ENCODE results near the gene LRCH1. TPM values are rescaled to one million over a fixed set of nuclear protein-coding genes. Genes with fewer than 3 reads are reported as not detected.

Gene LRCH1
- total and polyA plus RNA-seq, 10 of the 15 experiments (the other 5 are each of a cell fraction or from before 2014, with no cell fraction given) = 5.3 to 48.9 (median 14.4) TPM

GRCh38 chr13:46712524-46712923 is 159.6 kb downstream of the LRCH1 start:
- DNase-seq (ENCODE audit: low read depth, low spot score) (no peak), FAIRE-seq (no peak), ATAC-seq (no peak)
- H3K9me3 ChIP-seq (replicated peaks; ENCODE audit: control insufficient read depth, insufficient read depth, low read length) = no peaks in the 10 kb centered on the region
- H3K27ac ChIP-seq (ENCODE audit: control insufficient read depth, insufficient read depth) = no peak overlapping the region
- no peak for TF ChIP-seq CHD1 (IDR thresholded peaks at IDR 0.05; ENCODE audit: low read depth, low read length)
- no peak for TF ChIP-seq RUNX3 (IDR thresholded peaks at IDR 0.05; ENCODE audit: low read length)
- no peak for TF ChIP-seq IRF4 (IDR thresholded peaks at IDR 0.05; ENCODE audit: low read depth, low read length)
- no peak for TF ChIP-seq EGR1 (IDR thresholded peaks at IDR 0.05; ENCODE audit: borderline replicate concordance in 1 of 2, low read depth in 2 of 2, low read length in 2 of 2)
- no peak for TF ChIP-seq E2F4 (IDR thresholded peaks at IDR 0.05; ENCODE audit: low read depth, low read length)
- no peak for TF ChIP-seq ZNF592 (IDR thresholded peaks at IDR 0.05)
- no peak for TF ChIP-seq TAF1 (IDR thresholded peaks at IDR 0.05; ENCODE audit: borderline replicate concordance, low read depth, low read length)
- no peak for TF ChIP-seq ZNF207 (IDR thresholded peaks at IDR 0.05; ENCODE audit: borderline replicate concordance)
- no peak for TF ChIP-seq ATF7 (IDR thresholded peaks at IDR 0.05; ENCODE audit: low read depth)
- no peak for TF ChIP-seq E2F8 (IDR thresholded peaks at IDR 0.05; ENCODE audit: low read depth, partially characterized antibody)
- intact Hi-C loops (cut with micrococcal nuclease; ENCODE audit: unreplicated experiment) = no loop called here
- H3K4me3 ChIP-seq = no peak overlapping the region
- no peak overlapping the region for H3K4me2 ChIP-seq (ENCODE audit: control insufficient read depth, insufficient read depth)
- 96% methylated on average over 6 of the region's 6 CpGs for WGBS (ENCODE audit: insufficient coverage, insufficient replicate concordance, low lambda C conversion rate, missing lambda C conversion rate)
- H3K27me3 ChIP-seq (replicated peaks in 1 of 2; ENCODE audit: control insufficient read depth in 2 of 2, insufficient read depth in 2 of 2, low read length in 1 of 2) = no peaks in the 10 kb centered on the region
- ChIA-PET POLR2A (interaction anchor here (0.5 to 0.6 kb wide), 2 partner anchors 216 to 243 kb away, joined by 3 read pairs; no protein-coding TSS in a partner anchor), RAD21 (ENCODE audit: unreplicated experiment) (no interaction called here), CTCF (interaction anchor here (0.7 to 1.6 kb wide), 4 partner anchors 8 to 218 kb away, joined by 3 to 4 read pairs (median 3); no protein-coding TSS in a partner anchor), SMC1A (ENCODE audit: uncharacterized antibody, unreplicated experiment) (interaction anchor here (1.1 to 2.0 kb wide), 3 partner anchors 9 to 161 kb away, joined by 3 to 5 read pairs (median 5); no protein-coding TSS in a partner anchor)
- no peaks in the 10 kb centered on the region for H3K79me2 ChIP-seq (ENCODE audit: control insufficient read depth, insufficient read depth, low read length)
- no peak overlapping the region for H3K9ac ChIP-seq (ENCODE audit: control insufficient read depth, insufficient read depth, low read length)
- BruUV-seq (replicated peaks) = no TSS peak
- H2AFZ ChIP-seq (ENCODE audit: control insufficient read depth, low read depth, low read length) = no peak overlapping the region
- H3K36me3 ChIP-seq (ENCODE audit: control insufficient read depth in 2 of 2, insufficient read depth in 2 of 2, low read length in 1 of 2) = peaks cover 4 to 33% of the 10 kb centered on the region in 2 experiments
- no peaks in the 10 kb centered on the region for H3K4me1 ChIP-seq (ENCODE audit: control insufficient read depth, insufficient read depth, low read length)
- no peaks in the 10 kb centered on the region for H4K20me1 ChIP-seq (ENCODE audit: control insufficient read depth, insufficient read depth)
- in situ Hi-C loops (cut with MboI) = no loop called here

Data from GM12878 (cell line).